OCI-LY1 (cell line): Measurements from ENCODE around the gene AFAP1L1.

Experiments
- H2AFZ ChIP-seq: fragments of 200-600 bp; sonication (generic), shearing (Covaris generic); 2 replicates; pipeline ENCODE4 v1.6.0; 2014; ENCODE audit warnings: antibody characterized with exemption, mild to moderate bottlenecking, low read length
- H3F3A ChIP-seq: fragments of 200-600 bp; sonication (generic), shearing (Covaris generic); 2 replicates; pipeline ENCODE4 v1.6.0; 2014; ENCODE audit warnings: mild to moderate bottlenecking, antibody characterized with exemption, low read length, moderate library complexity; ENCODE audit not compliant: insufficient read depth
- H3K27ac ChIP-seq: fragments of 200-600 bp; sonication (generic); 2 replicates; pipeline ENCODE4 v1.5.1; 2014; ENCODE audit warnings: low read length, mixed run types, mild to moderate bottlenecking, low read depth; ENCODE audit not compliant: poor library complexity, severe bottlenecking
- H3K27me3 ChIP-seq: fragments of 200-600 bp; sonication (generic); 2 replicates; pipeline ENCODE4 v1.6.0; 2014; ENCODE audit warnings: antibody characterized with exemption, mild to moderate bottlenecking, low read length, moderate library complexity; ENCODE audit not compliant: insufficient read depth
- H3K36me3 ChIP-seq: fragments of 200-600 bp; sonication (generic); 2 replicates; pipeline ENCODE4 v1.6.1; 2014; ENCODE audit warnings: mild to moderate bottlenecking, antibody characterized with exemption, low read length, moderate library complexity, mixed read lengths; ENCODE audit not compliant: insufficient read depth
- H3K4me1 ChIP-seq: fragments of 200-600 bp; sonication (generic); 2 replicates; pipeline ENCODE4 v1.5.1; 2014; ENCODE audit warnings: mild to moderate bottlenecking, low read length, moderate library complexity; ENCODE audit not compliant: insufficient read depth, severe bottlenecking
- H3K4me2 ChIP-seq: fragments of 200-600 bp; sonication (generic), shearing (Covaris generic); 2 replicates; pipeline ENCODE4 v1.6.1; 2014; ENCODE audit warnings: low read length
- H3K4me3 ChIP-seq: fragments of 200-600 bp; sonication (generic); 2 replicates; pipeline ENCODE4 v1.5.1; 2014; ENCODE audit warnings: low read length, low read depth, mild to moderate bottlenecking, mixed read lengths; ENCODE audit not compliant: poor library complexity, severe bottlenecking
- H3K79me2 ChIP-seq: fragments of 200-600 bp; shearing (Covaris generic); 2 replicates; pipeline ENCODE4 v1.6.1; 2016; ENCODE audit warnings: mixed run types, low read length, mixed read lengths; ENCODE audit not compliant: insufficient read depth
- H3K9ac ChIP-seq: fragments of 200-600 bp; sonication (generic), shearing (Covaris generic); 2 replicates; pipeline ENCODE4 v1.6.1; 2014; ENCODE audit warnings: mild to moderate bottlenecking, low read length, mixed read lengths
- H3K9me2 ChIP-seq: fragments of 200-600 bp; sonication (generic), shearing (Covaris generic); 2 replicates; pipeline ENCODE4 v1.6.1; 2014; ENCODE audit warnings: low read depth, mild to moderate bottlenecking, low read length, mixed read lengths
- H3K9me3 ChIP-seq: fragments of 200-600 bp; shearing (Covaris generic); 2 replicates; pipeline ENCODE4 v1.6.1; 2014; ENCODE audit warnings: low read length, mixed read lengths
- H4K20me1 ChIP-seq: fragments of 200-600 bp; sonication (generic), shearing (Covaris generic); 2 replicates; pipeline ENCODE4 v1.6.0; 2016; ENCODE audit warnings: mild to moderate bottlenecking, low read length; ENCODE audit not compliant: insufficient read depth
- CTCF ChIP-seq: fragments of 200-600 bp; sonication (generic), shearing (Covaris generic); IDR thresholded peaks from 2 replicates; pipeline ENCODE4 v1.5.1; 2017; ENCODE audit warnings: mild to moderate bottlenecking, antibody characterized with exemption, low read length, moderate library complexity, mixed read lengths
- EZH2 ChIP-seq: fragments of 200-600 bp; sonication (generic), shearing (Covaris generic); IDR thresholded peaks from 2 replicates; pipeline ENCODE4 v1.8.0; 2017; ENCODE audit warnings: borderline replicate concordance, mixed run types, mild to moderate bottlenecking, antibody characterized with exemption, low read length, moderate library complexity, mixed read lengths

The AFAP1L1 gene

GRCh38 chr5:149363358-149363757, 91.7 kb downstream of the AFAP1L1 start:
- H2AFZ ChIP-seq, result no peak overlapping the region
- H3K9ac ChIP-seq, result no peak overlapping the region
- H3K9me3 ChIP-seq, result no peaks in the 10 kb centered on the region
- H3F3A ChIP-seq, result no peaks in the 10 kb centered on the region
- peaks cover 21% of the 10 kb centered on the region for H3K4me1 ChIP-seq
- H3K27ac ChIP-seq, result no peak overlapping the region
- H3K79me2 ChIP-seq, result no peaks in the 10 kb centered on the region
- no peak overlapping the region for H3K4me3 ChIP-seq
- no peaks in the 10 kb centered on the region for H3K27me3 ChIP-seq
- H3K9me2 ChIP-seq, result no peaks in the 10 kb centered on the region
- no peaks in the 10 kb centered on the region for H4K20me1 ChIP-seq
- peaks cover 23% of the 10 kb centered on the region; the same call in 1 of the 2 replicates for H3K36me3 ChIP-seq
- no peak overlapping the region for H3K4me2 ChIP-seq
- TF ChIP-seq CTCF, result no peak
- TF ChIP-seq EZH2, result no peak

- Histone ChIP-seq H3K27me3 (no peaks in the 10 kb centered on the region), H3K4me3 (no peak overlapping the region), H3K27ac (no peak overlapping the region), H3K4me2 (no peak overlapping the region), H3K36me3 (peaks cover 23% of the 10 kb centered on the region; the same call in 1 of the 2 replicates), H3K9ac (no peak overlapping the region), H2AFZ (no peak overlapping the region), H3F3A (no peaks in the 10 kb centered on the region), H3K79me2 (no peaks in the 10 kb centered on the region), H3K9me3 (no peaks in the 10 kb centered on the region), H3K4me1 (peaks cover 15% of the 10 kb centered on the region), H3K9me2 (no peaks in the 10 kb centered on the region), H4K20me1 (no peaks in the 10 kb centered on the region)
- TF ChIP-seq EZH2 (no peak), CTCF (no peak)
Measured at GRCh38 chr5:149363936-149364335, 92.3 kb downstream of the AFAP1L1 start.

DNA sequence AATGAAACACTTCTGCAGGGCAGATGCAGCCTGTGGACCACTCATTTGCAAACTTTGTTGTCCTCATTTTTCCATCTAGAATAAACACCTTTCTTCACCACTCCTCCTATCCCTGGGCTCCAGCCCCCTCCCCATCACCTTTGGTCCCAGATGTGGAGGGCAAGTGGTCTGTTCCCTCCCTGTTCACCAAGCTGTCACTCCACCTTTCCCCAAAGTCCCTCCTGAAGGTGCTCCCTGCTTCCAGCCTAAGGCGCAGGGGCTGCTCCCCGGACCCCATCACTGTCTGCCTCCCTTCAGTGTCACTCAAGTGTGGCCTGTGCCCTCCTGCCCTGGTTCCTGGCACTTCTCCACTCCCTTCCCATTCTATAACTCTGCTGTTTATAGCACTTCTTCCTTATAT, 93.1 kb downstream of the AFAP1L1 start:
- no peak overlapping the region for H3K4me2 ChIP-seq
- no peak overlapping the region for H2AFZ ChIP-seq
- no peaks in the 10 kb centered on the region for H3K79me2 ChIP-seq
- peaks cover 10% of the 10 kb centered on the region for H3K4me1 ChIP-seq
- H3K9me2 ChIP-seq, result no peaks in the 10 kb centered on the region
- H3F3A ChIP-seq, result no peaks in the 10 kb centered on the region
- no peaks in the 10 kb centered on the region for H4K20me1 ChIP-seq
- peaks cover 23% of the 10 kb centered on the region; the same call in 1 of the 2 replicates for H3K36me3 ChIP-seq
- H3K27ac ChIP-seq, result no peak overlapping the region
- TF ChIP-seq CTCF, result no peak
- TF ChIP-seq EZH2, result no peak
- no peaks in the 10 kb centered on the region for H3K27me3 ChIP-seq
- no peak overlapping the region for H3K4me3 ChIP-seq
- no peaks in the 10 kb centered on the region for H3K9me3 ChIP-seq
- no peak overlapping the region for H3K9ac ChIP-seq
